ENCODE data around the gene TMEM19. TPM values are rescaled to one million over a fixed set of nuclear protein-coding genes. Genes with fewer than 3 reads are reported as not detected.

Gene TMEM19
- 10.2 and 13.5 TPM in 2 replicates for total RNA-seq

DNA sequence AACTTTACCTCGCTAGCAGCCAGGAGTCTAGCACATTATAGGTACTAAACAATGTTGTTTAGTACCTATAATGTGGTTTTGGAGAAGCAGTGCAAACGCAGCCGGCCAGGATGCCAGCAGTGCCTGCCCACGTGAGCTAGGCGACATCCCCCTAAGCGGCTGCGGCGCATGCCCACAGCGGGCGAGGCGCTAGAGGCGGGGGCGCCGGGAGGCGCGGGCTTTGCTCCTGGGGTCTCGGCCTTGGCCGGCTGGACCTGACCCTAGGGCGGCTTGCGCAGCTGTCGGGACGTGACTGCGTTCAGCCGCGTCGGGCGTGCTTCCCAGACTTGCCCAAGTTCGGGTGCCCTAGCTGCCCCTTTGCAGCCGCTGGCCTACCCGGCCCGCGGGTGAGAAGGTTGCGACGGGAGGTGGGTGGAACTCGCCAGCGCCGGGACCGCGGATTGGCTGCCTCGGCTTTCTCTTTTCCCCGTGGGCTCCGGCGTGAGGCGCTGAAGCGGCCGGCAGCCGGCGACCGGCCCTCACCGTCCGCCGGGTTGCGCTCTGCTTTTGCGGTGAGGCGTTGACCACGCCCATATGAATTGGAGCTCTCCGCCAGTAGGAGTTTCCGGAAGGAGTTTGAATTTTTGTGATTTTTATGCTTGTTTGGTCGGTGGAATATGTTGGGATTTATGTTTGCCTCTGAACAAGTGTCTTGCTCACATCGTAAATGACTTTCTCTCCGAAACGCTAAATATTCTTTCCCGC lies at the start of gene TMEM19:
TSS of gene TMEM19 (plus strand) at position 169 of the 744 bp plus-strand sequence. CDS start 599 bp downstream, outside the sequence.
- intact Hi-C loops (cut with micrococcal nuclease): loop anchor here (1.0 to 10.0 kb wide), 4 partner anchors 22 to 1441 kb away; partner anchors contain the start of genes CNOT2, RAB21, TBC1D15 and THAP2
- Mint-ChIP-seq H3K9me3 (no peaks in the 10 kb centered on the region), H3K27me3 (no peaks in the 10 kb centered on the region), H3K36me3 (ENCODE audit: low read depth) (no peaks in the 10 kb centered on the region), H3K27ac (peak within 1 kb of the TSS; percentile 95), H3K4me1 (peaks cover 12% of the 10 kb centered on the region), H3K4me3 (peak within 1 kb of the TSS; percentile 92)
- peak; percentile 94 for DNase-seq

GRCh38 chr12:71636704-71637115 lies 49.2 kb upstream of the TMEM19 start:
- H3K27me3 Mint-ChIP-seq: no peaks in the 10 kb centered on the region
- H3K27ac Mint-ChIP-seq: peak overlapping the region; percentile 67
- H3K4me3 Mint-ChIP-seq: no peak overlapping the region
- intact Hi-C loops (cut with micrococcal nuclease): loop anchor here (1.0 to 2.0 kb wide), 2 partner anchors 110 to 221 kb away; no protein-coding TSS in a partner anchor
- peaks cover 10% of the 10 kb centered on the region for H3K4me1 Mint-ChIP-seq
- peak; percentile 76 for DNase-seq
- no peaks in the 10 kb centered on the region for H3K9me3 Mint-ChIP-seq
- H3K36me3 Mint-ChIP-seq (ENCODE audit: low read depth): peaks cover 67% of the 10 kb centered on the region

DNA sequence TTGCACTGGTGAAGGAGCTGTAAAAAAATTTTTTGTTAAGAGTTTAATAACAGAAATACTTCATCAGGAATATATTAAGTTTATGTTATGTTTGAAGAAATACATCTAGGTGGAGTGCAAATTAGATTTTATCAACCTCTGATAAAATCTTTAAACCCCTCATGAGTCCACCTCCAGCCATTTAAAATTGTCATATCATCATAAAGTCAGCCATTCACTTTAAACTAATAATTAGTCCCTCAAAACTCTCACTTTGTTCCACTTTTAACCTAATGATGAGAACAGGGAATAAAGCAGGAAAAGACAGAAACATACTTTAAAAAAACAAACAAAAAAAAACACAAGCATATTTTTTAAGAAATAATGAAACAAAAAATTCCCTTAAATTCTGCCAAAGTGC lies 47.4 kb upstream of the TMEM19 start:
- no peak for DNase-seq
- H3K4me1 Mint-ChIP-seq: peaks cover 15% of the 10 kb centered on the region
- H3K36me3 Mint-ChIP-seq (ENCODE audit: low read depth): peaks cover 67% of the 10 kb centered on the region
- no peaks in the 10 kb centered on the region for H3K27me3 Mint-ChIP-seq
- intact Hi-C loops (cut with micrococcal nuclease): no loop called here
- H3K9me3 Mint-ChIP-seq: no peaks in the 10 kb centered on the region
- H3K4me3 Mint-ChIP-seq: no peak overlapping the region
- no peak overlapping the region for H3K27ac Mint-ChIP-seq

DNA sequence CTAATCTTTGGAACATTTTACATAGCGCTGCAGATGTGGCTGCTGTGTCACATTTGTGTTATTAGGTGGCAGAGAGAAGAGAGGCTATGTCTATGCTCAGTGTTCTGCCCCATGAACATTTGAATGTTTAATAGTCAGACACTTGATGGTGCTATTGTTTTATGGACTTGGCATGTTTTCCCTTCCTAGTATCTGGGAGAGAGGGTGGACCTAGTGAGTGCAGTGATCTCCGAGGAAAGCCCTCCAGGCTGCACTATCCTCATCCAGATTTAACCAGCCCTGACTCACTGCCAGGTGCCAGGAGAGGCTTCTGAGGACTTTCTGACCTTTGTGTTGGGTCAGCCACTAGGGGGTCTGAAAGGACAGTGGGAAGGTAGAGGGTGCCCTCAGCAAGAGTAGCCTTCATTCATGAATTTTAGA lies 46.5 kb upstream of the TMEM19 start:
- no peak overlapping the region for H3K4me3 Mint-ChIP-seq
- no peak for DNase-seq
- H3K9me3 Mint-ChIP-seq: no peaks in the 10 kb centered on the region
- peaks cover 18% of the 10 kb centered on the region for H3K4me1 Mint-ChIP-seq
- intact Hi-C loops (cut with micrococcal nuclease): no loop called here
- no peak overlapping the region for H3K27ac Mint-ChIP-seq
- peaks cover 68% of the 10 kb centered on the region for H3K36me3 Mint-ChIP-seq (ENCODE audit: low read depth)
- no peaks in the 10 kb centered on the region for H3K27me3 Mint-ChIP-seq

DNA sequence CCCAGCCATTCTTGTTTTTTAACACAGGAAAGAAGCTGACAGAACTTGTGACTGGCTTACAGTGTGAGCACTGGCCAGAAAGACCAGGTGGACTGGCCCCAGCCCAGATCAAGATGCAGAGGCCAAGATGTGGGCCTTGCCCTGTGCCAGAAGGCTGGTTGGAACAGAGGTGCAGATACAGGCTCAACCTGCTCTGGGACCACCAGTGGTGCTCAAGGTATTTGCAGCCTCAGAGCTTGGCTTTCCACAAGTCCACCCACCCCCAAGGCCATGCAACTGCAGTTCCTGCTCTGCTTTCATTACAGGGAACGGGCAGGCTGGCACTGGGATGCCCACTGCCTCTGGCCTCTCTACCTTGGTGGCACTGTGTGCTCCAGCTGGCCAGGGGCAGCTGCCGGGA lies 45.6 kb upstream of the TMEM19 start:
- intact Hi-C loops (cut with micrococcal nuclease): no loop called here
- Mint-ChIP-seq H3K9me3 (no peaks in the 10 kb centered on the region), H3K4me3 (no peak overlapping the region), H3K4me1 (peaks cover 21% of the 10 kb centered on the region), H3K36me3 (ENCODE audit: low read depth) (peaks cover 67% of the 10 kb centered on the region), H3K27me3 (no peaks in the 10 kb centered on the region), H3K27ac (no peak overlapping the region)
- DNase-seq: no peak

DNA sequence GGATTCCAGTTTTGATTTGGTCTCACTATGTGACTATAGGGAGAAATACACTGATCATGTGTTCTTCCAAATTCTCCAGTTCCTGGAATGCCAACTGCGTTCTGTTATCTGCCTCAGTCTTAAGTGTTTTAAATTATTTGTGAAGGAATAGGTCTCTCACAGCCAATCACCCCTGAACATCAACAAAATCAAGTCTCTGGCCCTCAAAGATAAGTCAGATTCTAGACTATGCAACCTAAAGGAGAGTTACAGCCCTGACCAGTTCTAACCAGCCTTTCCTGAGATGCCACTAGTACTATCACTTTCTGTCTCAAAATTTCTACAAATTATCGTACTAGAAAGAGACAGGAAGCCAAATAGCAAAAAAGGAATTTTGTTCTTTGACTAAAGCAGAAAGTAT lies 44.5 kb upstream of the TMEM19 start:
- peaks cover 64% of the 10 kb centered on the region for H3K36me3 Mint-ChIP-seq (ENCODE audit: low read depth)
- peaks cover 23% of the 10 kb centered on the region for H3K4me1 Mint-ChIP-seq
- no peak overlapping the region for H3K4me3 Mint-ChIP-seq
- H3K27me3 Mint-ChIP-seq: no peaks in the 10 kb centered on the region
- H3K27ac Mint-ChIP-seq: peak overlapping the region; percentile 68
- intact Hi-C loops (cut with micrococcal nuclease): no loop called here
- DNase-seq: no peak
- no peaks in the 10 kb centered on the region for H3K9me3 Mint-ChIP-seq

DNA sequence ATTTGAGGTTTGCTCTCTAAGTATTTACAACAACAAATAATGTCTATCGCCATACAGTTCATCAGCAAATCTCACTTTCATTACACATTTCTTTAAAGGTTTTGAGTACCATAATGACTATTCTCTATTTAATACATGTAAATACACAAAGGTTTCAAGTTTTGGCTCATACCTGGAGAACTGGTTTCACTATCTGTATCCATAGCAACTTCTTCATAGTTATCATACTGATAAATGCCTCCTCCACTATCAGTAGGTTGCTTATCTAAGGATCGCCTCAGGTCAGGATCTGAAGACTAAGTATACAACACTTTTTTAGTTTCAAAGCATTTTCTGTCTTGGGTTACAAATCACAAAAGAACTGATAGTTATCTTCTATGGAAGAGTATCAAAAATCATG lies 43.6 kb upstream of the TMEM19 start:
- Mint-ChIP-seq H3K4me1 (peaks cover 22% of the 10 kb centered on the region), H3K36me3 (ENCODE audit: low read depth) (peaks cover 67% of the 10 kb centered on the region), H3K9me3 (no peaks in the 10 kb centered on the region), H3K4me3 (no peak overlapping the region), H3K27ac (no peak overlapping the region), H3K27me3 (no peaks in the 10 kb centered on the region)
- intact Hi-C loops (cut with micrococcal nuclease): loop anchor here (1.0 kb wide), 1 partner anchor 20 kb away; no protein-coding TSS in a partner anchor
- DNase-seq: no peak

DNA sequence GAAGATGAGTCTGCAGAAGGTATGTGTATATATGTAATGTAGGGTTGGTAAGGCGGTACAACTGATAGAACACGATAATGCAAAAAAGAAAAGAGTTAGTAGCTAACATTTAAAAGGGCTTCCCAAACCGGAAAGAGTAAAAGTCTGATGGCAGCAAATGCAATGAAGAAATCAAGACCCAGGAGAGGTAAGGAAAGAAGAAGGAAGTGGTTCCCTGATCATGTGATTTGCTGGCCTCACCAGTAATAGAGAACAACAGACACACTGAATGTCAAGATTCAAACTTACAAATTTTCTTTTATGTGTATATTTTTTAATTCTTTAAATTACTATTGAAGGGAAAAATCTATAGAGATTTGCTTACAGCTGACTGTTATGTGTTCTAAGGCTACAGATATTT lies 40.6 kb upstream of the TMEM19 start:
- H3K4me1 Mint-ChIP-seq: peaks cover 26% of the 10 kb centered on the region
- DNase-seq: no peak
- peaks cover 59% of the 10 kb centered on the region for H3K36me3 Mint-ChIP-seq (ENCODE audit: low read depth)
- no peaks in the 10 kb centered on the region for H3K9me3 Mint-ChIP-seq
- intact Hi-C loops (cut with micrococcal nuclease): no loop called here
- peak overlapping the region; percentile 51 for H3K27ac Mint-ChIP-seq
- no peaks in the 10 kb centered on the region for H3K27me3 Mint-ChIP-seq
- H3K4me3 Mint-ChIP-seq: no peak overlapping the region

DNA sequence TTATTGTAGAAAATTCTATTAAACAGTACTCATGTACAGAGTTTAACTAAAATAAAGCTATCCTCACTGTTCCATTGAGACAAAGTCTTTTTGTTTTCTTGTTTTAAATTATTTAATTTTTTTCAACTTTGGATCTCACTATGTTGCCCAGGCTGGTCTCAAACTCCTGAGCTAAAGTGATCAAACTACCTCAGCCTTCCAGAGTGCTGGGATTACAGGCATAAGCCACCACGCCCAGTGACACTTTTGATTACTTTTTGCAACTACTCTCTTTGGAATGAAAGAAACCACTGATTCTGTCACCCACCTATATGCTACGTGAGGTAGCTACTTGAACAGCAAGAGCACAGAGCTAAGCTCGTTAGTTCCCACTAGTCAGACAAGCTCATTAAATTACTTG lies 39.4 kb upstream of the TMEM19 start:
- H3K36me3 Mint-ChIP-seq (ENCODE audit: low read depth): peaks cover 54% of the 10 kb centered on the region
- no peaks in the 10 kb centered on the region for H3K9me3 Mint-ChIP-seq
- H3K4me1 Mint-ChIP-seq: peaks cover 23% of the 10 kb centered on the region
- DNase-seq: no peak
- intact Hi-C loops (cut with micrococcal nuclease): no loop called here
- H3K4me3 Mint-ChIP-seq: no peak overlapping the region
- no peak overlapping the region for H3K27ac Mint-ChIP-seq
- no peaks in the 10 kb centered on the region for H3K27me3 Mint-ChIP-seq

GRCh38 chr12:71648537-71648936 lies 37.3 kb upstream of the TMEM19 start:
- intact Hi-C loops (cut with micrococcal nuclease): no loop called here
- Mint-ChIP-seq H3K36me3 (ENCODE audit: low read depth) (peaks cover 41% of the 10 kb centered on the region), H3K4me3 (no peak overlapping the region), H3K9me3 (no peaks in the 10 kb centered on the region), H3K27me3 (no peaks in the 10 kb centered on the region), H3K27ac (peak overlapping the region; percentile 34), H3K4me1 (peaks cover 18% of the 10 kb centered on the region)
- DNase-seq: no peak

DNA sequence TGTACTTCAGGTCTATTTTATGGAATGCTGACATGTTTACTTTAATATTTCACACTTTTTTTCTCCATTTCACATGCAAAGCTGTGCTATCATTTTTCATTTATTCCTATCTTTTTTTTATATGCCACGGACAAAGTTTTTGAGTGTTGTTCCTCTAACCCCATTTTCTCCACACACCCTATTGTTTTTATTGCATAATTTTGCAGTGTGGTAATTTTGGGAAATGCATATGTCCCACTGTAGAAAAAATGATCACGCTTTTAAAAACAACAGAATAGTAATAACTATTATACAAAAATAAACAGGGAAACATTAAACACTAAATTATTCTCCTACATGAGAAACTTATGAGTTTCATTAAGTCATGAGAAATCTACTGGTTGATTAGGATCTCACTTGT lies 36.5 kb upstream of the TMEM19 start:
- DNase-seq: no peak
- peaks cover 15% of the 10 kb centered on the region for H3K4me1 Mint-ChIP-seq
- no peaks in the 10 kb centered on the region for H3K9me3 Mint-ChIP-seq
- intact Hi-C loops (cut with micrococcal nuclease): no loop called here
- H3K36me3 Mint-ChIP-seq (ENCODE audit: low read depth): peaks cover 33% of the 10 kb centered on the region
- no peaks in the 10 kb centered on the region for H3K27me3 Mint-ChIP-seq
- H3K27ac Mint-ChIP-seq: no peak overlapping the region
- H3K4me3 Mint-ChIP-seq: no peak overlapping the region

- H3K36me3 Mint-ChIP-seq (ENCODE audit: low read depth): peaks cover 23% of the 10 kb centered on the region
- no peak overlapping the region for H3K27ac Mint-ChIP-seq
- H3K9me3 Mint-ChIP-seq: no peaks in the 10 kb centered on the region
- intact Hi-C loops (cut with micrococcal nuclease): no loop called here
- DNase-seq: no peak
- no peak overlapping the region for H3K4me3 Mint-ChIP-seq
- peaks cover 26% of the 10 kb centered on the region for H3K4me1 Mint-ChIP-seq
- H3K27me3 Mint-ChIP-seq: no peaks in the 10 kb centered on the region
Measured at GRCh38 chr12:71652656-71653055, 33.2 kb upstream of the TMEM19 start.

- intact Hi-C loops (cut with micrococcal nuclease): no loop called here
Measured at GRCh38 chr12:71653137-71653536, 32.7 kb upstream of the TMEM19 start.

GRCh38 chr12:71654200-71654599 lies 31.7 kb upstream of the TMEM19 start:
- Mint-ChIP-seq H3K27me3 (no peaks in the 10 kb centered on the region), H3K27ac (no peak overlapping the region), H3K4me3 (no peak overlapping the region), H3K4me1 (peaks cover 29% of the 10 kb centered on the region), H3K9me3 (no peaks in the 10 kb centered on the region), H3K36me3 (ENCODE audit: low read depth) (peaks cover 29% of the 10 kb centered on the region)
- intact Hi-C loops (cut with micrococcal nuclease): no loop called here
- no peak for DNase-seq

More at GRCh38 chr12:71653137-71653536, 32.7 kb upstream of the TMEM19 start:
- Mint-ChIP-seq H3K4me1 (peaks cover 28% of the 10 kb centered on the region), H3K36me3 (ENCODE audit: low read depth) (peaks cover 25% of the 10 kb centered on the region), H3K27ac (no peak overlapping the region), H3K9me3 (no peaks in the 10 kb centered on the region), H3K4me3 (no peak overlapping the region), H3K27me3 (no peaks in the 10 kb centered on the region)
- no peak for DNase-seq
